ENCODE results near the gene TECPR1. TPM values are rescaled to one million over a fixed set of nuclear protein-coding genes. Genes with fewer than 3 reads are reported as not detected.

TECPR1 gene
- polyA plus RNA-seq, 1 experiment = 3.5 TPM

- Histone ChIP-seq H3K9me3 (ENCODE audit: control insufficient read depth, insufficient read depth, low read length) (no peaks in the 10 kb centered on the region), H3K27me3 (ENCODE audit: control insufficient read depth, insufficient read depth, low read length) (no peaks in the 10 kb centered on the region), H3K4me3 (ENCODE audit: low read depth, low read length) (no peak overlapping the region), H3K27ac (ENCODE audit: low read depth, low read length) (no peak overlapping the region)
- TF ChIP-seq, protein P1, sequence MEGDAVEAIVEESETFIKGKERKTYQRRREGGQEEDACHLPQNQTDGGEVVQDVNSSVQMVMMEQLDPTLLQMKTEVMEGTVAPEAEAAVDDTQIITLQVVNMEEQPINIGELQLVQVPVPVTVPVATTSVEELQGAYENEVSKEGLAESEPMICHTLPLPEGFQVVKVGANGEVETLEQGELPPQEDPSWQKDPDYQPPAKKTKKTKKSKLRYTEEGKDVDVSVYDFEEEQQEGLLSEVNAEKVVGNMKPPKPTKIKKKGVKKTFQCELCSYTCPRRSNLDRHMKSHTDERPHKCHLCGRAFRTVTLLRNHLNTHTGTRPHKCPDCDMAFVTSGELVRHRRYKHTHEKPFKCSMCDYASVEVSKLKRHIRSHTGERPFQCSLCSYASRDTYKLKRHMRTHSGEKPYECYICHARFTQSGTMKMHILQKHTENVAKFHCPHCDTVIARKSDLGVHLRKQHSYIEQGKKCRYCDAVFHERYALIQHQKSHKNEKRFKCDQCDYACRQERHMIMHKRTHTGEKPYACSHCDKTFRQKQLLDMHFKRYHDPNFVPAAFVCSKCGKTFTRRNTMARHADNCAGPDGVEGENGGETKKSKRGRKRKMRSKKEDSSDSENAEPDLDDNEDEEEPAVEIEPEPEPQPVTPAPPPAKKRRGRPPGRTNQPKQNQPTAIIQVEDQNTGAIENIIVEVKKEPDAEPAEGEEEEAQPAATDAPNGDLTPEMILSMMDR (IDR thresholded peaks at IDR 0.05; ENCODE audit: low read depth, low read length) = no peak
- CTCF ChIA-PET = interaction anchor here (0.8 to 1.1 kb wide), 2 partner anchors 9 to 73 kb away, joined by 4 read pairs; no protein-coding TSS in a partner anchor
- POLR2A ChIA-PET = no interaction called here
- DNase-seq (ENCODE audit: low read depth, low spot score) = no peak
Measured at GRCh38 chr7:98241674-98242241, 10.3 kb downstream of the TECPR1 start.

- no peak for DNase-seq (ENCODE audit: low read depth, low spot score)
- POLR2A ChIA-PET = no interaction called here
- CTCF ChIA-PET = interaction anchor here (0.8 to 1.1 kb wide), 2 partner anchors 9 to 73 kb away, joined by 4 read pairs; no protein-coding TSS in a partner anchor
- H3K27ac ChIP-seq (ENCODE audit: low read depth, low read length) = no peak overlapping the region
- H3K27me3 ChIP-seq (ENCODE audit: control insufficient read depth, insufficient read depth, low read length) = no peaks in the 10 kb centered on the region
- no peaks in the 10 kb centered on the region for H3K9me3 ChIP-seq (ENCODE audit: control insufficient read depth, insufficient read depth, low read length)
- no peak overlapping the region for H3K4me3 ChIP-seq (ENCODE audit: low read depth, low read length)
- TF ChIP-seq, protein P1 (IDR thresholded peaks at IDR 0.05; ENCODE audit: low read depth, low read length) = peak; percentile 72
Measured at GRCh38 chr7:98240961-98241673, 10.9 kb downstream of the TECPR1 start.

DNA sequence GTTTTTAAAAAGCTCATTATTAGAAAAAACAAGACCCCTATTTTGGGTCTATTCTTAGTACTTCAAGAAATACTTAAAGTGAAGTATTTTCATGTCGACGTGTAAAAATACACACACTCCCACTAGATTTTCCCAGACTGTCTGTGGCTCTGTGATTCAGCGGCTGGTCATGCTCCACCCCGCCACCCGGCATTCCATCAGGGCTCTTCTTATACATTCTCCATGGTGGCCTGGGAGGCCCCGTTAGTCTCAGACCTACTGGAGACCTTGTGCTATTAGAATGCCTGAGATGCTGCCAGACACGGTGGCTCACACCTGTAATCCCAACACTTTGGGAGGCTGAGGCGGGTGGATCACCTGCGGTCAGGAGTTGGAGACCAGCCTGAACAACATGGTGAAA lies 13.1 kb downstream of the TECPR1 start:
- TF ChIP-seq, protein P1 (IDR thresholded peaks at IDR 0.05; ENCODE audit: low read depth, low read length) = no peak
- no peak for DNase-seq (ENCODE audit: low read depth, low spot score)

GRCh38 chr7:98238076-98238475 lies 14.0 kb downstream of the TECPR1 start:
- POLR2A ChIA-PET = no interaction called here
- TF ChIP-seq, protein P1 (IDR thresholded peaks at IDR 0.05; ENCODE audit: low read depth, low read length) = no peak

More for the DNA sequence above, 13.1 kb downstream of the TECPR1 start:
- no peak overlapping the region for H3K27ac ChIP-seq (ENCODE audit: low read depth, low read length)
- no peak overlapping the region for H3K4me3 ChIP-seq (ENCODE audit: low read depth, low read length)
- CTCF ChIA-PET = no interaction called here
- H3K9me3 ChIP-seq (ENCODE audit: control insufficient read depth, insufficient read depth, low read length) = no peaks in the 10 kb centered on the region
- POLR2A ChIA-PET = no interaction called here
- H3K27me3 ChIP-seq (ENCODE audit: control insufficient read depth, insufficient read depth, low read length) = no peaks in the 10 kb centered on the region

More at GRCh38 chr7:98238076-98238475, 14.0 kb downstream of the TECPR1 start:
- CTCF ChIA-PET = no interaction called here
- H3K27ac ChIP-seq (ENCODE audit: low read depth, low read length) = no peak overlapping the region
- no peak overlapping the region for H3K4me3 ChIP-seq (ENCODE audit: low read depth, low read length)
- no peak for DNase-seq (ENCODE audit: low read depth, low spot score)
- H3K27me3 ChIP-seq (ENCODE audit: control insufficient read depth, insufficient read depth, low read length) = no peaks in the 10 kb centered on the region
- no peaks in the 10 kb centered on the region; the same call in 1 of the 2 replicates for H3K9me3 ChIP-seq (ENCODE audit: control insufficient read depth, insufficient read depth, low read length)

All from AG04450 (cell line).